ENCODE results near the gene LARP4B. TPM values are rescaled to one million over a fixed set of nuclear protein-coding genes. Genes with fewer than 3 reads are reported as not detected.

LARP4B gene
- total and polyA plus RNA-seq, 2 experiments from 2014 or later: 18.3 to 52.3 TPM

GRCh38 chr10:813286-813685 lies 118.2 kb downstream of the LARP4B start (continued):
- TF ChIP-seq ZNF462 (CRISPR knock-in tag; IDR thresholded peaks at IDR 0.05) (no peak), EZH2 (IDR thresholded peaks at IDR 0.05; ENCODE audit: low read depth, unreplicated experiment) (no peak)

GRCh38 chr10:812787-813186 lies 118.7 kb downstream of the LARP4B start:
- Histone ChIP-seq H3F3A (replicated peaks; ENCODE audit: low read depth) (0 out of 2 replicates have a peak, but pooled peaks cover 3% of the 10 kb centered on the region), H2AFZ (no peak overlapping the region), H3K4me2 (no peak overlapping the region), H3K4me1 (ENCODE audit: insufficient read depth) (no peaks in the 10 kb centered on the region), H3K27me3 (ENCODE audit: insufficient read depth) (no peaks in the 10 kb centered on the region), H3K27ac (ENCODE audit: low read depth) (no peak overlapping the region), H3K9me2 (ENCODE audit: insufficient read depth) (no peaks in the 10 kb centered on the region), H3K4me3 (no peak overlapping the region), H4K20me1 (replicated peaks; ENCODE audit: insufficient read depth) (peaks cover 19% of the 10 kb centered on the region), H3K36me3 (ENCODE audit: insufficient read depth) (peaks cover 57% of the 10 kb centered on the region), H3K79me2 (replicated peaks; ENCODE audit: insufficient read depth) (no peaks in the 10 kb centered on the region)
- Mint-ChIP-seq H3K27me3 (ENCODE audit: insufficient read depth, low read depth, poor library complexity) (peaks cover 12% of the 10 kb centered on the region), H3K4me1 (no peaks in the 10 kb centered on the region), H3K4me3 (no peak overlapping the region), H3K9me3 (no peaks in the 10 kb centered on the region), H3K36me3 (ENCODE audit: low read depth) (peaks cover 79% of the 10 kb centered on the region), H3K27ac (no peak overlapping the region)
- DNase-seq (ENCODE audit: low spot score) (no peak), ATAC-seq (no peak)
- TF ChIP-seq STAT1 (IDR thresholded peaks at IDR 0.05; ENCODE audit: unreplicated experiment) (no peak), NANOG (IDR thresholded peaks at IDR 0.05; ENCODE audit: borderline replicate concordance) (no peak), ZNF462 (CRISPR knock-in tag; IDR thresholded peaks at IDR 0.05) (no peak), ETS1 (IDR thresholded peaks at IDR 0.05) (no peak), EZH2 (IDR thresholded peaks at IDR 0.05; ENCODE audit: low read depth, unreplicated experiment) (no peak), JUNB (IDR thresholded peaks at IDR 0.05; ENCODE audit: unreplicated experiment) (no peak), CREB1 (CRISPR knock-in tag; IDR thresholded peaks at IDR 0.05; ENCODE audit: low read depth) (no peak)
